ENCODE data around the gene CIZ1.
"Not testable (repeated sequence)": the region's sequence is repeated elsewhere in the genome, so short reads cannot be mapped to it uniquely, and the experiment has no call there.

- not testable (repeated sequence) for TF ChIP-seq CTCF (IDR thresholded peaks at IDR 0.05); ZFX (IDR thresholded peaks at IDR 0.05; ENCODE audit: borderline replicate concordance)
Observed at GRCh38 chr9:128131346-128131745, 60.0 kb downstream of the CIZ1 start.

All from 22Rv1 (cell line).